Measurements from ENCODE around the gene USP48.

GRCh38 chr1:21661886-21662285 lies 121.1 kb downstream of the USP48 start:
- TF ChIP-seq CTCF (IDR thresholded peaks at IDR 0.05) (no peak), POLR2AphosphoS5 (IDR thresholded peaks at IDR 0.05) (no peak), POLR2A (IDR thresholded peaks at IDR 0.05) (no peak), EP300 (IDR thresholded peaks at IDR 0.05) (no peak)
